B cell (primary cell): ENCODE results near the gene TCERG1L.

Source experiments
- EZH2 ChIP-seq: IDR thresholded peaks from 2 replicates; pipeline ENCODE4 v1.6.1; 2012; ENCODE audit warnings: borderline replicate concordance, low read depth, mild to moderate bottlenecking, moderate library complexity, low read length; ENCODE audit not compliant: insufficient read depth, poor library complexity, severe bottlenecking
- TF ChIP-seq, protein P1 (sequence below): fragments of 200-600 bp; IDR thresholded peaks from one replicate; pipeline ENCODE4 v1.8.0; 2022; ENCODE audit warnings: antibody characterized with exemption, mild to moderate bottlenecking

DNA sequence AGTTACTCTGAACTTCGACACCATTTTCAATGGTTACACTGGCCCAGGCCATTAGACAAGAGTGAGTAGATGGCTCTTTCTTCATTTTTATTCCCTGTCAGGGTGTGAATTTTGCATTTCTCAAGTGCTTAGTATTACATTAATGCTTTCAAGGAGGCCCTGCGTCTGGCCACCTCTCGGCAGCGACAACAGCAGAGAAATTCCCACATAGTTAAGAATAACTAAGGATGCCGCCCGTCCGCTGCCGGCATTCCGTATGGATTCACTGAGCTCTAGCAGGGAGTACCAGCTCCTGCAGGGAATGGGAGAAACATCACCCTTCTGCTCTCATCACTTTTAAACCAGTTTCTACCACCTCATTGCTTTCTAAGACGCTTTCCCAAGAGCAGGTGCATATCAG is 153.6 kb downstream of the TCERG1L start:
- TF ChIP-seq, protein P1, sequence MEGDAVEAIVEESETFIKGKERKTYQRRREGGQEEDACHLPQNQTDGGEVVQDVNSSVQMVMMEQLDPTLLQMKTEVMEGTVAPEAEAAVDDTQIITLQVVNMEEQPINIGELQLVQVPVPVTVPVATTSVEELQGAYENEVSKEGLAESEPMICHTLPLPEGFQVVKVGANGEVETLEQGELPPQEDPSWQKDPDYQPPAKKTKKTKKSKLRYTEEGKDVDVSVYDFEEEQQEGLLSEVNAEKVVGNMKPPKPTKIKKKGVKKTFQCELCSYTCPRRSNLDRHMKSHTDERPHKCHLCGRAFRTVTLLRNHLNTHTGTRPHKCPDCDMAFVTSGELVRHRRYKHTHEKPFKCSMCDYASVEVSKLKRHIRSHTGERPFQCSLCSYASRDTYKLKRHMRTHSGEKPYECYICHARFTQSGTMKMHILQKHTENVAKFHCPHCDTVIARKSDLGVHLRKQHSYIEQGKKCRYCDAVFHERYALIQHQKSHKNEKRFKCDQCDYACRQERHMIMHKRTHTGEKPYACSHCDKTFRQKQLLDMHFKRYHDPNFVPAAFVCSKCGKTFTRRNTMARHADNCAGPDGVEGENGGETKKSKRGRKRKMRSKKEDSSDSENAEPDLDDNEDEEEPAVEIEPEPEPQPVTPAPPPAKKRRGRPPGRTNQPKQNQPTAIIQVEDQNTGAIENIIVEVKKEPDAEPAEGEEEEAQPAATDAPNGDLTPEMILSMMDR: no peak
- TF ChIP-seq EZH2: no peak
